ENCODE measurements around the gene MAST2.

GRCh38 chr1:45787905-45788304, 15.5 kb upstream of the MAST2 start:
- no peak for TF ChIP-seq POLR2A (IDR thresholded peaks at IDR 0.05; ENCODE audit: low read depth, low read length)
- TF ChIP-seq, protein P1, sequence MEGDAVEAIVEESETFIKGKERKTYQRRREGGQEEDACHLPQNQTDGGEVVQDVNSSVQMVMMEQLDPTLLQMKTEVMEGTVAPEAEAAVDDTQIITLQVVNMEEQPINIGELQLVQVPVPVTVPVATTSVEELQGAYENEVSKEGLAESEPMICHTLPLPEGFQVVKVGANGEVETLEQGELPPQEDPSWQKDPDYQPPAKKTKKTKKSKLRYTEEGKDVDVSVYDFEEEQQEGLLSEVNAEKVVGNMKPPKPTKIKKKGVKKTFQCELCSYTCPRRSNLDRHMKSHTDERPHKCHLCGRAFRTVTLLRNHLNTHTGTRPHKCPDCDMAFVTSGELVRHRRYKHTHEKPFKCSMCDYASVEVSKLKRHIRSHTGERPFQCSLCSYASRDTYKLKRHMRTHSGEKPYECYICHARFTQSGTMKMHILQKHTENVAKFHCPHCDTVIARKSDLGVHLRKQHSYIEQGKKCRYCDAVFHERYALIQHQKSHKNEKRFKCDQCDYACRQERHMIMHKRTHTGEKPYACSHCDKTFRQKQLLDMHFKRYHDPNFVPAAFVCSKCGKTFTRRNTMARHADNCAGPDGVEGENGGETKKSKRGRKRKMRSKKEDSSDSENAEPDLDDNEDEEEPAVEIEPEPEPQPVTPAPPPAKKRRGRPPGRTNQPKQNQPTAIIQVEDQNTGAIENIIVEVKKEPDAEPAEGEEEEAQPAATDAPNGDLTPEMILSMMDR (conservative IDR thresholded peaks at IDR 0.05; ENCODE audit: low read depth, low read length): no peak
- TF ChIP-seq, protein P2, sequence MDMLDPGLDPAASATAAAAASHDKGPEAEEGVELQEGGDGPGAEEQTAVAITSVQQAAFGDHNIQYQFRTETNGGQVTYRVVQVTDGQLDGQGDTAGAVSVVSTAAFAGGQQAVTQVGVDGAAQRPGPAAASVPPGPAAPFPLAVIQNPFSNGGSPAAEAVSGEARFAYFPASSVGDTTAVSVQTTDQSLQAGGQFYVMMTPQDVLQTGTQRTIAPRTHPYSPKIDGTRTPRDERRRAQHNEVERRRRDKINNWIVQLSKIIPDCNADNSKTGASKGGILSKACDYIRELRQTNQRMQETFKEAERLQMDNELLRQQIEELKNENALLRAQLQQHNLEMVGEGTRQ (IDR thresholded peaks at IDR 0.05; ENCODE audit: low read depth, low read length): no peak
- TF ChIP-seq, protein P3, sequence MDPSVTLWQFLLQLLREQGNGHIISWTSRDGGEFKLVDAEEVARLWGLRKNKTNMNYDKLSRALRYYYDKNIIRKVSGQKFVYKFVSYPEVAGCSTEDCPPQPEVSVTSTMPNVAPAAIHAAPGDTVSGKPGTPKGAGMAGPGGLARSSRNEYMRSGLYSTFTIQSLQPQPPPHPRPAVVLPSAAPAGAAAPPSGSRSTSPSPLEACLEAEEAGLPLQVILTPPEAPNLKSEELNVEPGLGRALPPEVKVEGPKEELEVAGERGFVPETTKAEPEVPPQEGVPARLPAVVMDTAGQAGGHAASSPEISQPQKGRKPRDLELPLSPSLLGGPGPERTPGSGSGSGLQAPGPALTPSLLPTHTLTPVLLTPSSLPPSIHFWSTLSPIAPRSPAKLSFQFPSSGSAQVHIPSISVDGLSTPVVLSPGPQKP (IDR thresholded peaks at IDR 0.05; ENCODE audit: borderline replicate concordance, low read depth, low read length): no peak
- TF ChIP-seq CEBPB (IDR thresholded peaks at IDR 0.05; ENCODE audit: low read depth, low read length): no peak

All from IMR-90 (cell line).